GM23338 (cell line): ENCODE measurements around the gene PCSK6.

Source experiments
- CREB1 ChIP-seq: fragments of 250-450 bp; sonication (Bioruptor Pico); IDR thresholded peaks from 2 replicates; pipeline ENCODE4 v1.5.0; 2020; ENCODE audit warnings: low read depth, mild to moderate bottlenecking, moderate library complexity
- CTCF ChIP-seq, 2 experiments: fragments of 200-600 bp in 1 of 2; sonication (generic) in 1 of 2; conservative IDR thresholded peaks; 2 replicates each; pipeline versions ENCODE4 v1.5.1 to v1.6.1; 2016 to 2017; ENCODE audit warnings: antibody characterized with exemption in 2 of 2, low read depth in 2 of 2, mild to moderate bottlenecking in 2 of 2, moderate library complexity in 1 of 2
- ETS1 ChIP-seq: IDR thresholded peaks from 2 replicates; pipeline ENCODE4 v1.6.1; 2016; ENCODE audit warnings: antibody characterized with exemption
- EZH2 ChIP-seq: fragments of 200-600 bp; sonication (generic); IDR thresholded peaks from one replicate; pipeline ENCODE4 v1.8.0; 2017; ENCODE audit warnings: antibody characterized with exemption, mild to moderate bottlenecking, low read depth; ENCODE audit not compliant: unreplicated experiment
- EZH2phosphoT487 ChIP-seq: fragments of 200-600 bp; sonication (generic); IDR thresholded peaks from one replicate; pipeline ENCODE4 v1.8.1; 2018; ENCODE audit warnings: antibody characterized with exemption; ENCODE audit not compliant: unreplicated experiment
- JUNB ChIP-seq: IDR thresholded peaks from one replicate; pipeline ENCODE4 v1.6.1; 2016; ENCODE audit warnings: antibody characterized with exemption; ENCODE audit not compliant: unreplicated experiment
- NANOG ChIP-seq: IDR thresholded peaks from 2 replicates; pipeline ENCODE4 v1.6.1; 2016; ENCODE audit warnings: antibody characterized with exemption, borderline replicate concordance
- POLR2AphosphoS5 ChIP-seq: IDR thresholded peaks from 2 replicates; pipeline ENCODE4 v1.6.1; 2016; ENCODE audit warnings: antibody characterized with exemption, low read depth
- REST ChIP-seq: IDR thresholded peaks from one replicate; pipeline ENCODE4 v1.6.1; 2018; ENCODE audit warnings: antibody characterized with exemption; ENCODE audit not compliant: unreplicated experiment
- STAT1 ChIP-seq: IDR thresholded peaks from one replicate; pipeline ENCODE4 v1.6.1; 2016; ENCODE audit warnings: antibody characterized with exemption; ENCODE audit not compliant: unreplicated experiment
- ZNF462 ChIP-seq: fragments of 250-450 bp; sonication (Bioruptor Pico); IDR thresholded peaks from 2 replicates; pipeline ENCODE4 v1.5.0; 2020; ENCODE audit warnings: mild to moderate bottlenecking, moderate library complexity

- no peak for TF ChIP-seq EZH2
- TF ChIP-seq CTCF (conservative IDR thresholded peaks at IDR 0.05; ENCODE audit: low read depth in 2 of 2): no peak
- no peak for TF ChIP-seq POLR2AphosphoS5
- no peak for TF ChIP-seq EZH2phosphoT487
- no peak for TF ChIP-seq JUNB
- TF ChIP-seq CREB1 (CRISPR knock-in tag): no peak
- TF ChIP-seq STAT1: no peak
- no peak for TF ChIP-seq REST
- TF ChIP-seq NANOG: no peak
- no peak for TF ChIP-seq ZNF462 (CRISPR knock-in tag)
- TF ChIP-seq ETS1: no peak
Measured at GRCh38 chr15:101376615-101377395, 112.7 kb downstream of the PCSK6 start.
